ENCODE results near the gene ISG15.

Gene ISG15

DNA sequence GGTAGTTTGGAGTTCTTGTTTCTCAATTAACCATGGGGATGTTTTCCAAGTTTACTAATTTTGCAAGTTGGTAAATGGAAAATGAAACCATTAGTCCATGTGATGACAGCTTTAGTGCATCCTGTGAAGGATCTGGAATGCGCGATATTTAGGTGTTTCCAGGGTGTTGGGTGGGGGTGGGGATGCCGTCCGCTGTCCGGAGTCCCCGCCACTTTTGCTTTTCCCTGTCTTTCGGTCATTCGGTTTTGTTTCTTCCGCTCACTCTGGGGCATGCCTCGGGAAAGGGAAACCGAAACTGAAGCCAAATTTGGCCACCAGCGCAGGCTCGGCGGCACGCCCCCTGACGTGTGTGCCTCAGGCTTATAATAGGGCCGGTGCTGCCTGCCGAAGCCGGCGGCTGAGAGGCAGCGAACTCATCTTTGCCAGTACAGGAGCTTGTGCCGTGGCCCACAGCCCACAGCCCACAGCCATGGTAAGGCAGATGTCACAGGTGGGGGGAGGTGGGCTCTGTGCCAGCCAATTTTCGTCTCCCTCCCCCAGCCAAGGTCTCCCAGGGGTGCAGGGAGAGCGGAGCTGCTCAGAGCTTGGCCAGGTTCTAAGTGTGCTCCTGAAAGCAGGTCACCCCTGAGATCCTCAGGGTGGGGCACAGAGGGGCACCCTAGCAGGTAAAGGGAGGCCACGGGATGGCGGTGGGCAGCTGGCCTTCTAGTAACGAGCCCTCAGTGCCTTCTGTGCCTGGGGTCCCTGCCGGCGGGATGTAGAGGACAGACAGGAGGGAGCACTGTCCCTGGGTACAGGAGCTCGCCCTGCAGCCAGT lies at the start of gene ISG15:
Gene ISG15, plus strand, starts transcription at position 393 of the 817 bp plus-strand sequence. Its CDS starts 77 bp downstream, at position 470.
- DNase-seq: peak; percentile 86

DNA sequence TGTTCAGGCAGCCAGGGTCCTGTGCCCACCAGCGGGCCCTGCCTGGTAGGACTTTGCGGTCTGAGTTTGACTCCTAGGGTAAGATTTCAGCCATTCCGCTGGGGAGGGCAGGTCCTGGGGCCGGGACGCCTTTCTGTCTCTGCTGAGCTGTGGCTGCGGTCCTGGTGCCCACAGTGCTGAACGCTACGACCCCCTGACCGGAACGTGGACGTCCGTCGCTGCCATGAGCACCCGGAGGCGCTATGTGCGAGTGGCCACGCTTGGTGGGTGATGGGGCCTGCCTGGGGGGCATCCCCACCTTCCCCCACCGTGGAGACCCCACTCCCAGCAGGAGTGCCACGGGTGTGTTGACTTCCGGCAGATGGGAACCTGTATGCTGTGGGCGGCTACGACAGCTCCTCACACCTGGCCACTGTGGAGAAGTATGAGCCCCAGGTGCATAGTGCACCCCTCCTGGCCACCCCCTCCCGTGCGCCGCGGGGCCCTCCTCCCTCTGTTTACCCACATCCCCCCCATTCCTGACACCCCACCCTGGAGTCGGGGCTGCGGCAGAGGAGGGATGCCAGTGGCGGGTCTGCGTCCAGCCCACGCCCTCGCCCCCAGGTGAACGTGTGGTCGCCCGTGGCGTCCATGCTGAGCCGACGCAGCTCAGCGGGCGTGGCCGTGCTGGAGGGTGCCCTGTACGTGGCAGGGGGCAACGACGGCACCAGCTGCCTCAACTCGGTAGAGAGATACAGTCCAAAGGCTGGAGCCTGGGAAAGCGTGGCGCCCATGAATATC lies 49.4 kb upstream of the ISG15 start:
- no peak for DNase-seq

DNA sequence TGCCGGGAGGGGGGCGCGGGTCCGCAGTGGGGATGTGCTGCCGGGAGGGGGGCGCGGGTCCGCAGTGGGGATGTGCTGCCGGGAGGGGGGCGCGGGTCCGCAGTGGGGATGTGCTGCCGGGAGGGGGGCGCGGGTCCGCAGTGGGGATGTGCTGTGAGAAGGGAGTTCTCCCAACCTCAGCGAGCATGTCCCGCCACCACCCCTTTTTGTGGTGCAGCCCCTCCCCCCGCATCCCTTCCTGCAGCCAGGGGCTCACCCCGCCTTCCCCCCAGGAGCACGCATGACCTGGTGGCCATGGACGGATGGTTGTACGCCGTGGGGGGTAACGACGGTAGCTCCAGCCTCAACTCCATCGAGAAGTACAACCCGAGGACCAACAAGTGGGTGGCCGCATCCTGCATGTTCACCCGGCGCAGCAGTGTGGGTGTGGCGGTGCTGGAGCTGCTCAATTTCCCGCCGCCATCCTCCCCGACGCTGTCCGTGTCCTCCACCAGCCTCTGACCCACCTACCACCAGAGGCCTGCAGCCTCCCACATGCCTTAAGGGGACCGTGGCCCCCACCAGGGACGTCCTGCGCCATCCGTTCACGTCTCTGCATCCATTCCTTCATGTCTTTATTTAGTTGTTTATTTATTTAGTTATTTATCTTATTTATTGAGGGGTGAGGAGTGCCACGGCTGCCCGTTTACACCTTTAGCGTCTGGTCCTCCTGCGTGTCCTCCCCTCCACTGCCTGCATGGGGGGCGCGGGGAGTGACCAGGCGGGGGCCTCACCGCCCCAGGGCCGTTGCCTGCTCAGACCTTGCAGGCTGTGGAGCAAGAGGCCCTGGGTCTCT lies 48.4 kb upstream of the ISG15 start:
- no peak for DNase-seq

DNA sequence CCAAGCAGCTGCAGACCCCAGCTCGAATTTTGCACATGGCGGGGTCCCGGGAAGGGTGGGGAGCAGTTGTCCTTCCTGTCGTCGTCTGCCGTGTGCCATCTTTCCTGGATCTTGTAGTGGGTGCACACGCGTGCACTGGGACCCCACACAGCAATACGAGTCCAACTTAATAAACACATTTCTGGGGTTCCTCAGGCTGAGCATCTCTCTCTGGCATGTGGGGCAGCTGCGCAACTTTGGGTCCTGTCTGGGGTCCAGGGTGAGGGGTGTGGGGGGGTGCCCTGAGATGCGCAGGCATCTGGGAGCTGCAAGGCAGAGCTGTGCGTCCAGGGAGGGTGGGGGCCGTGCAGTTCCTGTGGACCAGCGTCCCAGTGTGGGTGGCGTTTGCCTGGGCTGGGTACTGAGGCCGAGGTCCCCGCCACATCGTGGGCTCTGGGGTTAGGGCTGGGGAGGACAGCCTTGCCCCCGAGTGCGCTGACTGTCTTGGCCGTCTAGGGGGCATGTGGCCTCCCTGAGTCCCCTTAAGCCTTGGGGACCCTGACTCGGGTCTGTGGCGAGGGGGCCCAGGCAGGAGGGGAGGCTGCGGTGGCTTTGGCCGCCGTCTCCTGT lies 47.7 kb upstream of the ISG15 start:
- no peak for DNase-seq

DNA sequence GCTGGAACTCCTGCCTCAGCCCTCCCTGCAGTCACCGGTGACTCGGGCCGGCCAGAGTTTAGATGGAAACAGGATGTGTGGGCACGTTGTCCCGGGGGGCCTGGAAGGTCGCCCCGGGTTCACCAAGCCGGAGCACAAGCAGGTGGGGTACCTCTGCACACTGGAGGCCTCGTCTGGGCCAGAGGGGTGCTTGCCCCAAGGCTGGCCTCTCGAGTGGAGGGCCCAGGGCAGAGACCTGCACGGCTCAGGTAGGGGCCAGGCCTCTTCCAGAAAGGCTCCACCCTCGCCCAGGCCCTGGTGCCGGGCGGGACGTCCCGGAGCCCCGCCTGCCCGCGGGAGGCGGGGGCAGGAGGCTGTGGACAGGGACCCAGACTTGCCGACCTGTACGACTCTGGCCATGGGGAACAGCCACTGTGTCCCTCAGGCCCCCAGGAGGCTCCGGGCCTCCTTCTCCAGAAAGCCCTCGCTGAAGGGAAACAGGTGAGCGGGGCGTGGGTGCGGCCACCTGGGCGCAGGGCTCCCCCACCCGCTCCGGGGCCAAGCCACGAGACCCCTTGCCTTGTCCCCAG lies 47.1 kb upstream of the ISG15 start, which contains the start of gene PLEKHN1:
Gene PLEKHN1, plus strand, starts transcription at position 348 of the 569 bp plus-strand sequence. Its CDS starts 50 bp downstream, at position 398.
- DNase-seq: peak; percentile 40

DNA sequence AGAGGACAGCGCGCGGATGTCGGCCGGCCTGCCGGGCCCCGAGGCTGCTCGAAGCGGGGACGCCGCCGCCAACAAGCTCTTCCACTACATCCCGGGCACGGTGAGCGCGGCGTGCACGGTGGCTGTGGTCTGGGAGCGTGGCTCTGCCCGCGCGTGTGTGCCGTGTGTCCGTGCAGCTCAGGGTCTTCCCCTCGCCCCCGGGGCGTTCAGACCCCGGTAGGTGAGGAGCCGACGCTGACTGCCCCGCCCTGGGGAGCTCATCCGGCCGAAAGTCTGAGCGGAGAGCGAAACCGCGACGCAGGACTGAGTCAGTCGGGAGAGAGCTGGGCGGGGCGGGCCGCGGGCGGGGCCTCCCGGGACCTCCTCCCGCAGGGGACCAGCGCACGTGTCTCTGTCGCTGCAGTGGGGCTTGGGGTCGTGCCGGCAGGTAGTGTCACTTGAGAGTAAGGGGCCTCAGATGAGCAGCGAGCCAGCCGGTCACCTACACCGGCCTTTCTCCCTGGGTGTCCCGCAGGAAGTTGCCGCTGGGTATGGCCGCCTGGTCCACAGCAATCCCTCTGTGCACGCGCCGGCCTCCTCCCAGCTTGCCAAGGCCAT lies 46.5 kb upstream of the ISG15 start:
- peak; percentile 27 for DNase-seq

DNA sequence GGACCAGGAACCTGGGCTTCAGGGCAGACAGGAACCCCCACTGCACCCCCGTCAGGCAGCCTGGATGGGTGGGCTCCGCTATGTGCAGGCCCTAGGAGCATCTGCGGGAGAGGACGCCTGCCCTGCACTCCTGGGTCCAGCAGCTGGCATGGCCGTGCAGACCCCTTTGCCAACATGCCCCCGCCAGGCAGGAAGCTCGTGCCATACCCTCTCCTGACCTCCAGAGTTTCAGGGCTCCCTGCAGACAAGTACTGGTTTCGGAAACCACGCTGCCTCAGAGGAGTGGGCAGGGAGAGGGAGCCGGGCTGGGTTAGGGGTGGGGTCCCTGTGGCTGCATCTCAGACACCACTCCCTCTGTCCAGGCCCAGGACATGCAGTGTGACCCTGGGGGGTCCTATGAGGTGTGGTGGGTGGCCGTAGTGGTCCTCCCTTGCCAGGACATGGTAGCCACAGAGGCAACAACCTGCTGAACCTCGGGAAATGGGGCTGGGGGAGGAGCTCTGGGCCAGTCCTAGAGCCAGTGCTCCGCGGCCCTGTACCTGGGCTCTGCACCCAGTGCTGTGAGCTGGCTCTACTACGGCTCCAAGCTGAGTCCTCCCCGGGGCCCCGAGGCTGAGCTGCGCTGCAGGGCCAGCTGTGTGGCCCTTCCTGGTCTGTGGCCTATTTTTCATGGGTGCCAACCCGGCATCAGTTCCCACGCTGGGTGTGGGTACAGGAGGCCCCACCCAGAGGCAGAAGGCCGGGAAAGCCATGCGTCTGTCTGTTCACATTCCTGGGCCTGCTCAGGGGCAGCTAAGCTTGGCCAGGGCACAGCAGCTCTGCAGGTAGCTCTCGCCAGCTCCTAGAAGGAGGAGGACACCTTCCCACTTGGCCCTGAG lies 45.6 kb upstream of the ISG15 start:
- no peak for DNase-seq

DNA sequence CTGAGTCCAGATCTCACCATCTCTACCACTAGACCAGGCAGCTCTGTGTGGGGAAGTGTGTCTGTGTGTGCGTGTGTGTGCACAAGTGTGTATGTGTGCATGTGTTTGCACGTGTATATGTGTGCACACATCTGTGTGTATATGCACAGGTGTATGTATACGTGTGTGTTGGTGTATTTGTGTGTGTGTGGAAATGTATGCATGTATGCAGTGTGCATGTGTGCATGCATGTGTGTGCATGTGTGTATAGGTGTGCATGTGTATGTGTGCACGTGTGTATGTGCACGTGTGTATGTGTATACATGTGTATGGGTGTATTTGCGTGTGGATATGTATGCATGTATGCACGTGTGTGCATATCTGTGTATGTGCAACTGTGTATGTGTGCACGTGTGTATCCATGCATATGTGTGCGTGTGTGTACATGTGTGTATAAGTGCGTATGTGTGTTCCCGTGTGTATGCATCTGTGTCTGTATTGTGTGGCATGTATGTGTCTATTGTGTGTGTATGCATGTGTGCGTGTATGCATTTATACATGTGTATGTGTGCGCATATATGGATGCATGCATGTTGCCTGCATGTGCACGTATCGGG lies 43.9 kb upstream of the ISG15 start:
- DNase-seq: no peak

DNA sequence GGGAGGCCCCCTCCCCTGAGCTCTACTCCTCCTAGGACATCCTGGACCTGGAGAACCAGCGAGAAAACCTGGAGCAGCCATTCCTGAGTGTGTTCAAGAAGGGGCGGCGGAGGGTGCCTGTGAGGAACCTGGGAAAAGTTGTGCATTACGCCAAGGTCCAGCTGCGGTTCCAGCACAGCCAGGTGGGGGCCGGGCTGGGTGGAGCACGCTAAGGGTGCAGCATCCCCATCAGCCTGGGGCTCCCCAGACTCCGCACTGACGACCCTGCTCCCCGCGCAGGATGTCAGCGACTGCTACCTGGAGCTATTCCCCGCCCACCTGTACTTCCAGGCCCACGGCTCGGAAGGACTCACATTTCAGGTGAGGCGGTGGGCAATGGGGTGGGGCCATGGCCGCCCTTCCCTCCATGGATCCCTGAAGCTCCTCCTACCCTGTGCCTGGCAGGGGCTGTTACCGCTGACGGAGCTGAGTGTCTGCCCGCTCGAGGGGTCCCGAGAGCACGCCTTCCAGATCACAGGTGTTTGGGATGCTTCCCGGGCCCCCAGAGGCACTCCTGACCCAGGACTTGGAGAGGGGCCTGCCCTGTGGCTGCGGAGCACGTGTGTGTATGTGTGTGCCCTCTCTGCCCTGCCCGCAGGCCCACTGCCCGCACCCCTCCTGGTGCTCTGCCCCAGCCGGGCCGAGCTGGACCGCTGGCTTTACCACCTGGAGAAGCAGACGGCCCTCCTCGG lies 42.9 kb upstream of the ISG15 start:
- DNase-seq: no peak

DNA sequence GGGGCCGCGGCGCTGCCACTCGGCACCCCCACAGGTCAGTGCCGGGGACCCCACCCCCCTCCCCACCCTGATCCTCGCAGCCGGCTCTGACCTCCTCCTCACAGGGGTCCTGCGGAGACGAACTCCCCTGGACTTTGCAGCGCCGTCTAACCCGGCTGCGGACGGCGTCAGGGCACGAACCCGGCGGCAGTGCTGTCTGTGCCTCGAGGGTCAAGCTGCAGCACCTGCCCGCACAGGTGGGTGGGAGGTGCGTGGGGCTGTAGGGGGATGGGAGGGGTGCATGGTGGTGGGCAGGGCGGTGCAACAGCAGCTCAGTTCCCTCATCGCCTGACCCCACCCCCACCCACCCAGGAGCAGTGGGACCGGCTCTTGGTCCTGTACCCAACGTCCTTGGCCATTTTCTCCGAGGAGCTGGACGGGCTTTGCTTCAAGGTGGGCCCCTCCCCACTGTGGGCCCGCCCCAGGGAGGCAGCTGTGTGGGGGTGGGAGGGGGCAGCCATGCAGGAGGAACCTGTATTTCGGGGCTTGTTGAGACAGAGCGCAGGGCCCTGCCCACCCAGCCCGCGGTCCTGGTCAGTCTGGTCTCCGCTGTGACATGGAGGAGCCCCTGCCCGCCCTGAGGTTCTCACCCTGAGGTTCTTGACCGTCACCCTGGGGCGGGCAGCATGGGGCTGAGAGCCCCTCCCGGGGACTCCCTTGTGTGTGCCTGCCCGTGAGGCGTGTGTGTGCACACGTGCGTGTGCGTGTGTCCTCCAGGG lies 42.1 kb upstream of the ISG15 start:
- DNase-seq: no peak

DNA sequence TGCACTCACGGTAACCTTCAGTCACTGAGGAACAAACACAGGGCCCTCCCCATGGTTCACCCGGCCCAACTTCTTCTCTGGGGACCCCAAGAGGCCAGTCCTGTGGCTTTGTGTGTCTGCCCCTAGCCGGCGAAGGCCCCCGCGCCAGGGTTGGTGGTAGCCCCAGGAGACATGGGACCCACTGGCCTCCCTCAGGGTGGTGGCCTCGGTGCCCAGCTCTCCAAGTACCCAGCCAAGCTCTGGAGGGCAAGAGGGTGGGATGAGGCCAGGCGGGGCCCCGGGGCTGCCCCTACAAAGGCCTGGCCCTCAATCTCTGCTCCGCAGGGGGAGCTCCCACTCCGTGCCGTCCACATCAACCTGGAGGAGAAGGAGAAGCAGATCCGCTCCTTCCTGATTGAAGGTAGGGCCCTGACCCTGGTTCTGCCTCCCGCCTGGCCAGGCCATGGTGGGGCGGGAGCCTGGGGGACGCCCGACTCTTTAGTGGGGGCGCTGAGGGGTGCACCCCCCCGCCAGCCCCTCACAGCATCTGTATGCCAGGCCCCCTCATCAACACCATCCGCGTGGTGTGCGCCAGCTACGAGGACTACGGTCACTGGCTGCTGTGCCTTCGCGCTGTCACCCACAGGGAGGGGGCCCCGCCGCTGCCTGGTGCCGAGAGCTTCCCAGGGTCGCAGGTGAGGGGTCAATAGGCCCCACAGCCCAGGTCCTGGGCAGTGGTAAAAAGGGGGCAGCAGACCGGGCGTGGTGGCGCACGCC lies 41.4 kb upstream of the ISG15 start:
- DNase-seq: no peak

DNA sequence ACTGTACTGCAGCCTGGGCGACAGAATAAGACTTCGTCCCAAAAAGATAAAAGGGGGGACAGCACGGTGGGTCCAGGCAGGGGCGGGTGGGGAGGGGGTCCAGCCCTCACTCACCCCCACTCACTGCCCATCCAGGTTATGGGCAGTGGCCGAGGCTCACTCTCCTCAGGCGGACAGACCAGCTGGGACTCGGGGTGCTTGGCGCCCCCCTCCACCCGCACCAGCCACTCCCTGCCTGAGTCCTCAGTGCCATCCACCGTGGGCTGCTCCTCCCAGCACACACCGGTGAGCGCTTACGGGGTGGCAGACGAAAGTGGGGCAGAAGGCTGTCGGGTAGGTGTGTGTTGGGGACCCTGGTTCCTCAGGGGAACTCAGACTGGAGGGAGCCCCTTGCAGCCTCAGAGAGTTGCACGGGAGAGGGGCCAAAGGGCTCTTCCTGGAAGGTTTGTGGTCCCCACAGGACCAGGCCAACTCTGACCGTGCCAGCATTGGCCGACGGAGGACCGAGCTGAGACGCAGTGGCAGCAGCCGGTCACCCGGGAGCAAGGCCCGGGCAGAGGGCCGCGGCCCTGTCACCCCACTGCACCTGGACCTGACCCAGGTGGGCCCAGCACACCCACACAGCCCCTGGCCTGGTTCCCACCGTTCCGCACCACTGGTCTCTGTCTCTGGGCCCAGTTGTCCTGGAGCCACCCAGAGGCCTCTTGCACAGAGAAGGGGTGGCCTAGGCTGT lies 40.4 kb upstream of the ISG15 start:
- DNase-seq: no peak

DNA sequence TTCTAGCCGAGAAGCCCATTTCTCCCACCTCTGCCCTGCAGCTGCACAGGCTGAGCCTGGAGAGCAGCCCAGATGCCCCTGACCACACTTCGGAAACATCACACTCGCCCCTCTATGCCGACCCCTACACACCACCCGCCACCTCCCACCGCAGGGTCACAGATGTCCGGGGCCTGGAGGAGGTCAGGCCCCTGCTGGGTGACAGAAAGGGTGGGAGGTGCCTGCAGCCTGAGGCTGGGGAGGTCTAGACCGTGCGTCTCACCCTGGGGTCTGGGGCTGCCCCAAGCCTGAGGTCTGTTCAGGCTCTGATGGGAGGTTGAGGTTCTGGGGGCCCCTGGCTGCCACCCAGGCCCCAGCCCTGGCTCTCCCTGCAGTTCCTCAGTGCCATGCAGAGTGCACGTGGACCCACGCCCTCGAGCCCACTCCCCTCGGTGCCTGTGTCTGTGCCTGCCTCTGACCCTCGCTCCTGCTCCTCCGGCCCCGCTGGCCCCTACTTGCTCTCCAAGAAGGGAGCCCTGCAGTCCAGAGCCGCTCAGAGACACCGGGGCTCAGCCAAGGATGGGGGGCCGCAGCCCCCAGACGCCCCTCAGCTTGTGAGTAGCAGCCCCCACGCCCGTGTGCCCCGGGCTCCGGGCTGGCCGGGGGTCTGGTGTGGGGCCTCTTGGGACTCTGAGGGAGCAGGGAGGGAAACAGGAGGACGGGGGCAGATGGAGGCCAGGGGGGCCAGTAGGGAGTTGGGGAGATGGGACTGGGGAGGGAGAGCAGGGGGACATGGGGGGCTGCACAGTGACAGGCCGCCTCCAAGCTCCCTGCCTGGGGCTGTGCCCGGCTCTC lies 39.6 kb upstream of the ISG15 start:
- DNase-seq: no peak

DNA sequence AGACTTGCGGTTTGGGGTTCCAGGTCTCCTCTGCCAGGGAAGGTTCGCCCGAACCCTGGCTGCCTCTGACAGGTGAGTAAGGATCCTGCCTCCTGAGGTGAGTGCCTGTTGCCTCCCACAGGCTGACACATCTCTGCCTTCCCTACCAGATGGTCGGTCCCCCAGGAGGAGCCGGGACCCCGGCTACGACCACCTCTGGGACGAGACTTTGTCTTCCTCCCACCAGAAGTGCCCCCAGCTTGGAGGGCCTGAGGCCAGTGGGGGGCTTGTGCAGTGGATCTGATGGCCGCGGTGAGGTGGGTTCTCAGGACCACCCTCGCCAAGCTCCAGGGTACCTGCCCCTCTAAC lies 39.0 kb upstream of the ISG15 start:
- no peak for DNase-seq

DNA sequence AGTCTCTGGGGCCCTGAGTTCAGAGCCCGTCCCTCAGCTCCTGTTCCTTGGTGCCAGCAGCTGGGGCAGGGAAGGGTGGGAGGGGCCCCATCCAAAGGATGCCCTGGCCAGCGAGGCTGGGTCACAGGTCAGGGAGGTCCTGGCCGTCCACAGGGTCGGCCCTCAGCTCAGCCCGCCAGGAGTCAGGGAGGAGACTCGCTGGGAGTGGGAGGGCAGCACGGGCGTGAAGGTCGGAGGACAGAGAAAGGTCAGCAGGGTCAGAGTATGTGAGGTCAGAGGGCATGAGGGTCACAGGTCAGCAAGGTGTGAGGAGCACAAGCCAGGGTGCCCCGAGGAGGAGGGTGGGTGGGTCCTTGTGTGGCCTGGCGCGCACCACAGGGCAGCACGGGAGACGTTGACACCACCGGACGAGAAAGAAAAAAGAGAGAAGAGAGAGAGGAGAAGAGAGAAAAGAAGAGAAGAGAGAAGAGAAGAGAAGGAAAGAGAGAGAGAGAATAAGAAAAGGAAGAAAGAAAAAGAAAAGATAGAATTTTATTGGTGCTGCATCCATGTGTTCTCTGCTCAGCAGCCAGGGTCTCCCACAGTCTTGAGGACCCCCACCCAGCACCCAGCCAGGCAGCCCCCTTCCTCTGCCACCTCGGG lies 38.5 kb upstream of the ISG15 start:
- DNase-seq: no peak

DNA sequence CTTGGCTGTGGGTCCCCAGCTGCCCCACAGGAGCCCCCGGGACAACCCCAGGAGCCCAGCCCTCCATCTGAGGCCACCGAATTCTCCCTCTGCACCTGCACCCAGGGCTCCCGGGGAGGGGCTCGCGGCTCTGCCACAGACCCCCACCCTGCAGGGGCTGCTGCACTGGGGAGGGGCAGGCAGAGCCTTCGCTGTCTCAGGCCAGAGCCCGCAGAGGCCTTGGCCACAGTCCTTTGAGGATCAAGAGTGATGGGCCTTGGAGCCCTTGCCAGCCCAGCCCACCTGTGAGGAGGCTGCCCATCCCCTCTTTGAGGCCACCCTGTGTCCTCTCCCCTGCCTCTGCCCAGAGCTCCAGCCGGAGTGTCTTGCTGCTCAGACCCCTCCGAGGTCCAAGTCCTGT lies 37.9 kb upstream of the ISG15 start:
- DNase-seq: no peak

All from kidney glomerular epithelial cell (primary cell).